ENCODE results near the gene ZXDC. TPM values are rescaled to one million over a fixed set of nuclear protein-coding genes. Genes with fewer than 3 reads are reported as not detected.

ZXDC gene
- total RNA-seq, 2 donors from 2014 or later, result 15.7 to 20.7 TPM

DNA sequence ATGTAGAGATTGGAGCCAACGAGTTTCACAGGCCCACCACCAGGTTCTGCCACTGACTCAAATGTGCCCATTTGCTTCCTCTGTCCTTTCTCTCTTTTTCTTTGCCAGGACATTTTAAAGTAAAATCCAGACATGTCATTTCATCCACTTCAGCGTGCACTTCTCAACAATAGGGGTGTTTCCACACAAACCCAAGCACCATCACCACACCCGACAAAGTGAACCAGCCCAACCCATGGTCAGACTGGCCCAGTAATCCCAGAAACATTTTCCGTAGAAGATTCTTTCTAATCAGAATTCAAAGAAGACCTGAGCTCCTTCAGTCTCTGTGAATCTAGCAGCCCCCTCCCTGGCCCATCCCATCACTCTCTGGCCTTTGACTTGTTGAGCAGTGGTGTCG lies 67.6 kb downstream of the ZXDC start:
- DNase-seq (no peak), ATAC-seq (no peak)
- intact Hi-C loops (cut with DNase I), result no loop called here

DNA sequence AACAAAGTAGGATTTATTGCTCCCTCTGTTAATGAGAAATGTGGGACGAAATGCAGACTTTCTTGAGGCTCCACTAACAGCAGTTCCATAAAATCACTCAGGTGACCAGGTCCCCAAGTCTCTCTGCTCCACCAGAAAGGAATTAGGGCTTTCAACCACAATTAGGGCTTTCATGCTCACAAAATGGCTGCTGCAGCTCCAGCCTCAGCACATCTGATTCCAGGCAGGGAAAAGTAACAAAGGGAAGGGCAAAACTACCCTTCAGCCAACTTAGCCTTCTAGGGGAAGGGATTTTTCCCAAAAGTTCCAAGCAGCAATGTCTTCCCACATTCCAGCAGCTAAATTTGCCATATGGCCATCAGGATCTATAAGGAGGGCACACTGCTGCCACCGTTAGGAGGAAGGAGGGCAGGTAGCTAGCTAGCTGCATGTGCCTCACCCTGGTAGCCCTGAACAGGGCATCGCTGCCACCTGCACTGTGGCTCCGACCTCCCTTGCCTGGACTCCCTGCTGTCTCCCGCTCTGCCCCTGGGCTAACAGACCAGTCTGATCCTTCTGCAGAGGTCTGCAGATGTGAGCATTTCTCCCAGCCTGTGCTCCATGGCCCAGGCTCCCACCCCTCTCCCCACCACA lies 68.2 kb downstream of the ZXDC start:
- no peak for DNase-seq

DNA sequence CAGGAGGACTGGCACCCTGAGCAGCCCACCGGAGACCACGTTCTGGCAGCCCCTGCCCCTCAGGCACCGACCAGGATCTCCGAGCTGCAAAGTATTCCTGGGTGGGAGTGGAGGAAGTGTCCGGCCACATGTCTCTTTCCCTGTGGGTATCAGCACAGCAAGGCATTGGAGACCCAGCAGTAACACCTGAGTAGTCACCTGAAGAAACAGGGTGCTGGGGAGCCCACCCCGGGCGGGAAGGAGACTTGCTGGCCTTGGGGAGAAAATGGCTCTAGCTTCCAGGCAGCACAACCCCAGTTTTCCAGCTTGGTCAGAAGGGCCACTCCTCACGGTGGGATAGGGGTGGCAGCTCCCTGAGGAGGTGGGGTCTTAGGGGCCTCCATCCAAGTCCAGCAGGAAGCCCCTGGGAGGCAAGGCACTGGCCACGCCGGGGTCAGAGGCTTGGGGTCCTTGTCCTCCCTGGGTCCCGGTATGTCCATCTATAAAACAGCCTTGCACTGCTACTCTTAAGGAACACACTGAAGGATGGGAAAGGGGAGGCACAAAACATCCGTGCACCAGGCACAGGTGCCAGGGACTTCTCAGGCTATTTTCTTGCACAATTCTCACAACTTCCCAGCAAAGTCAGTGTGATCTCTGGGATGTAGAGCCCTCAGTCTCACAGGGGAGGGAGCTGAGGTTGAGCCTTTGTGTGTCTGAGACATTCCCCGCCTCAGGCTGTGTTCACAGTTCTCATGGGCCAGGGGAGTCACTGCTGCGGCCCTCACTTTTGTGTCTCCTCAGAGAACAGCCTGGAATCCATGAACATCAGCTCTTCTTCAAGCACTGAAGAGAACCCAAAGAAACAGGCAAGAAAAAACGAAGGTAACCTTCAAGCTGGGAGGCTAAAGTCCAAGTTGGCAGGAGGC lies 69.0 kb downstream of the ZXDC start:
- intact Hi-C loops (cut with DNase I), result no loop called here
- ATAC-seq, result no peak
- no peak for DNase-seq

More for the DNA sequence above, 68.2 kb downstream of the ZXDC start:
- ATAC-seq, result no peak
- intact Hi-C loops (cut with DNase I), result no loop called here

DNA sequence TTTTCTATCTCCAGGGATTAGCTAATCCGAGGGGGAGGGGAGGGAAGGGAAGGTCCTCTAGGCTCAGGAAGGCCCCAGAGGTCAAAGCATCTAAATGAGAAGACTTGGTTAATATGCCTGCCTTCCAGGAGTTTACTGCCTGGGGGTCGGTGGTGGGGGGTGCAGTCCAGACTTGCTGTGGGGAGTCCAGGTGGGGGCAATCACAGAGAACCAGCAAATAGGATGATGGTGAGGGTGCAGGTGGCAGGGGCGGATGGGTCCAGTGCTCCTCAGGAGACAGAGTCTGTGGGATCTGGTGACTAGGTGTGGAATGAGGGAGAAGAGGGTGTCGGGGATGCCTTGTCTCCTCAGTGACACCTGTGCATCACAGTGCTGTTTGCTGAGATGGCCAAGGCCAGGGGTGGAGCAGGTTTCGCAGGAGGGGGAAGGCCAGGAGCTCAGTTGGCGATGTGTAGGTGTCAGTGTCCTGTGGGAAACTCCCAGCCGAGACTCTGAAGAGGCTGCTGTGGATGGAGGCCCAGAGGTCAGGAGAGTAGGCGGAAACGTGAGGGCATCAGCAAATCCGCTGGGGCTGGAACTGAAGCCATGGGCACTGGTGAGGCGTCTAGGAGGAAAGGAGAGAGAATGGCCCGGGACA lies 72.9 kb downstream of the ZXDC start:
- ATAC-seq, result no peak

DNA sequence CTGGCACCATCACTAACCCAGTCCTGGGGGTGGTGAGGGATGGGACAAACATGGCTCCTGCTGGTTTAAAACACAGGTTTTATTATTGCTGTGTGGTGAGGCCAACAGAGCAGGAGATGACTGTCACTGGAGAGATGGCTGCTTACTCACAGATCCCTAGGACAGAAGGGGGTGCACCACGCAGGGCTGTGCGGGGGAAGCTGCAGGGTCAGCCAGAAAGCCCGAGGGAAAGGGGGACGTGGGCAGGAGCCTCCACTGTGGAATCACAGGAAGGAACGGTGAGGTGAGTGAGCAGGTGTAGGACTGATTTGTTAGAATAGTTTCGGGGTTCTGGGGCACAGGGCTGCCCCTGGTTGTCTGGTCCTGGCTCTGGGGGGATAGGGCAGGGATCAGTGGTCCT lies 73.5 kb downstream of the ZXDC start:
- ATAC-seq, result no peak
- intact Hi-C loops (cut with DNase I), result no loop called here
- no peak for DNase-seq

More for the DNA sequence above, 72.9 kb downstream of the ZXDC start:
- intact Hi-C loops (cut with DNase I), result no loop called here
- DNase-seq, result no peak

DNA sequence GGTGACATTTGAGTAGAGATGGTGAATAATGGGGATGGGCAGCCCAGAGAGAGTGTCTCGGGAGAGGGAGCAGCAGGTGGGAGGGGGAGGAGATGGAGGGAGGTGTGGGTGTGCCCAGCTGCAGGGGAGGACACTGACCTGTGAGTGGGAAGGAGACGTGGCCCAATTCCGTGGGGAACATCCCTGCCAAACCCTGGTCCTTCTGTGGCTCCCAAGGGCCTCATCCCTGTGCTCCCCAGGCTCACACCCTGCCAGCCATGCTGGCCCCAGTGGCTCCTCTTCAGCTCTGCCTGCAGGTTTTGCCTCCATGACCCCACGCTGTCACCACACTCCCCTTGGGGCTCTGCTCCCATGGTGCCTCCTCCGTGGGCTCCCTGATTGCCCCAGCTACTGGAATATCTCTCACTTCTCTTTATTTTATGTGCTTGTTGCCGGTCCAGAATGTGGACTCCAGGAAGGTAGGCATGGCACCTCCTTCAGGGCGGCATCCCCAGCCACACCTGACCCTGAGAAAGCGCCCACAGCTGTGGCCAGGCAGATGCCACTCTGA lies 74.0 kb downstream of the ZXDC start:
- intact Hi-C loops (cut with DNase I), result no loop called here
- ATAC-seq (no peak), DNase-seq (no peak)

DNA sequence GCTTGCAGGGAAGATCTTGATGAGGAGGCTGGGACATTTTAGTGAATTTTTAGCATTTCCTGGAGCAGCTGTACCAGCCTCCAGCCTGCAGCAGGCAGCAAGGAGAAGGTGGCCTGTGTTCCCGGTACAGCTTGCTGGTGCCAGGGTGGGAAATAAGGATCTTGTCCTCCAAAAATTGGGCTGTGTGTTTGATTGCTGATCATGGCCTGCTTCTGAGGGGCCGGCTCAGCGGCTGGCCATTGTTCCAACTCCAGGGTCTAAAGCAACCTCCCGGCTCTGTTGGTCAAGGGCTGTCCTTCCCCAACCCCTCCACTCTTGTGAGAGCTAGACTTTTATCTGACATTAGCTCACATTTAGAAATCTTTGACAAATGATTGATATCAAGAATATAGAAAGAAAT lies 75.9 kb downstream of the ZXDC start:
- DNase-seq (no peak), ATAC-seq (no peak)
- intact Hi-C loops (cut with DNase I), result loop anchor here in 1 of 2 donors (10.0 kb wide), 1 partner anchor 265 kb away; no protein-coding TSS in a partner anchor

DNA sequence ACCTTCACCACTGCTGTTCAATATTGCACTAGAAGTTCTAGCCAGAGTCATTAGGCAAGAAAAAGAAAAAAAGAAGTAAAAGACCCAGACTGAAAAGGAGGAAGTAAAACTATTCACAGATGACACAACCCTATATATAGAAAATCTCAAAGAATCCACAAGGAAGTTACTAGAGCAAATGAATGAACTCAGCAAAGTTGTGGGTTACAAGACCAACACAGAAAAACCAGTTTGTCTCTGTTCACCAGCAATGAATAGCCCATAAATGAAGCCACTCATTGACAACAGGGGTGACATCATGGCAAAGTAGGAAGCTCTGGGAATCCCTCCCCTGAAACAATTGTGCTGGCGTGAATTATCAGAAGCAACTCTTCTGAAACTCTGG lies 76.3 kb downstream of the ZXDC start:
- ATAC-seq (peak in 1 of 2 donors; percentile 33), DNase-seq (no peak)
- intact Hi-C loops (cut with DNase I), result loop anchor here in 1 of 2 donors (10.0 kb wide), 1 partner anchor 265 kb away; no protein-coding TSS in a partner anchor

DNA sequence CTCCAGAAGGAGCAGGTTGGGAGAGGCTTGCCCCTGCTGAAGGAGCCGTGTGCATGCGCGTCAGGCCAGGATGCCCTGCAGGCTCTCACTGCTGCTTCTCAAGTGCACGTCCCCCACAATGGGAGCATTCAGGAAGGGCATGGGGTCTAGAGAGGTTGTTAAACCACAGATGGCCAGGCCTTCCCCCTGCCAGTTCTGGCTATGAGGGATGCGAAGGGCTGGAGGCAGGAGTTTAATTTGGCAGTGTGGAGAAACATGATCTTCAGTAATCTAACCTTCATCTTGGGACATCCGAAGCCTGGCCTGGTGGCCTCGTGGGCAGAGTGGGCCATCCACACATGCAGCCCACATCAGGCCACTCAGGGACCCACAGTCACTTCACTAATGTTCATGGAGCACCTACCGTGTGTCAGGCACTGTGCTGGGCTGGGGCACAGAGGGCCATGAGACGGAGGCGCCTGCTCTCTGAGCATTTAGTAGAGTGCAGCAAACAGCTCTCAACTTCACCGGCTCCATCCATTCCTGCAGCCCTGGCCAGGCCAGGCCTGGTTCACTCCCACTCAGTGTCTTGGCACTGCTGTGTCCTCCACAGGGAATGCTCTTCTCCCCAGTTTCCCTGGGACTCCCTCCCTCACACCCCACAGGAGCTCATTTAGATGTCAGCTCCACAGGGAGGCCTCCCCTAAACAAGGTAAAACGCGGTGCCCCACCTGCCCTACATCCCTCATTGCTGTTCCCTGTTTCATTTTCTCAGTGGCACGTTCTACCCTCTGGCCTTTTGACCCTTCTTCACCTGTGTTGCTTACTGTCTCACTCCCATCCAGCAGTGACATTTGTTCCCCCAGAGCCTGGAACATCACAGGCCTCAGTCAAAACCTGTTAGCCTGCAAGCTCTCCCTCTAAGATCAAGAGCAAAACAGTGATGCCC lies 77.0 kb downstream of the ZXDC start:
- DNase-seq (no peak), ATAC-seq (no peak)
- intact Hi-C loops (cut with DNase I), result loop anchor here in 1 of 2 donors (10.0 kb wide), 1 partner anchor 264 kb away; no protein-coding TSS in a partner anchor

DNA sequence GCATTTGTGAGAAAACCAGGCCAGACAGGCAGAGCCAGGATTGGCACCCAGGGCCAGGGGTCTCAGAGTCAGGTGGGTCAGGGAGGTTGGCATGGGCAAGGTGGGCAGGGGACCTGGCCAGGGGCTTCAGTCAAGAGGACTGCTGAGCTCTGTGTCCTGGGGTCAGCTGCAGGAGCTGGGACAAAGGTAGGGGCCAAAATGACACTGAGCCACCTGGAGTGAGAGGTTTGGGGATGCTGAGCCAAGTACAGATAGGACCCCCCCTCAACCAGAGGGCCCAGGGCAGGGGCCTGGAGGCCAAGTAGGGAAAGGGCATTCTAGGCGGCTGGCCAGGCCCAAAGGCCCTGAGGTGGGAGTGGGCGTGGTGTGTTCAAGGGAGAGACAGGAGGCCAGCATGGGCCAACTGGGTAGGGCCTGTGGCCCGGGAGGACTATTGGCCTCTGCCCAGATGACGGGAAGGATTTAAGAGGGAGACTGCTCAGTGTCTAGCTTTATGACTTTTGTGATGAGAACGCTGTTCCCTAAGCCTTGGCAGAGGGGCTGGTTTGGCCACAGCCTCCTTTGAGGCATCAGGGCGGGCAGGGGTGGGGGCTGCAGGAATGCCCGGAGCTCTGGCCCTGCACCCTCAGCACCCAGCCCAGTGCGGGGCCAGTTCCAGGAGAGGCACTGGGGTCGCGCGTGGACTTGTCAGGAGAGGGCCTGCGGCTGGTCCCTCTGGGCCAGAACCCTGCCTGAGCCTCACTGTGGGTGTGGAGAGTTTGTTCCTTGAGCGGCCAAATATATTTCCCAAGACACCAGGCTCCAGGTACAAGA lies 77.9 kb downstream of the ZXDC start:
- ATAC-seq (peak in 1 of 2 donors; percentile 31), DNase-seq (no peak)
- intact Hi-C loops (cut with DNase I), result loop anchor here in 1 of 2 donors (10.0 kb wide), 1 partner anchor 263 kb away; no protein-coding TSS in a partner anchor

DNA sequence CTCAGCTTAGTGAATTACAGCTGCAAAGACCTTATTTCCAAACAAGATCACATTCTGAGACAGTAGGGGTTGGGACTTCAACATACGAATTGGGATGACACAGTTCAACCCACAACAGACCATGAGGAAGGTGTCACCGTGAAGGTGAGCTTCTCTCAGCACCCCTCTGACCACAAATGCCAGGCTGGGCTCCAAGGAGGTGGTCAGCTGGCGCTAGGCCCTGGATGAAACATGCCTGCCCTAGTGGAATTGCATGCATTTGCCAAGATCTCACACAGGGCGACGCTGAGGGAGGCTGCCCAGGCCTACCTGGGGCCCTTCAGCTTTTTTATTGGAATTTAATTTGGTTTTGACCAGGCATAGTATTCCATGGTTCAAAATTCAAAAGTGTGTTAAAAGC lies 79.2 kb downstream of the ZXDC start:
- ATAC-seq (no peak), DNase-seq (no peak)
- intact Hi-C loops (cut with DNase I), result loop anchor here in 1 of 2 donors (10.0 kb wide), 1 partner anchor 262 kb away; no protein-coding TSS in a partner anchor

DNA sequence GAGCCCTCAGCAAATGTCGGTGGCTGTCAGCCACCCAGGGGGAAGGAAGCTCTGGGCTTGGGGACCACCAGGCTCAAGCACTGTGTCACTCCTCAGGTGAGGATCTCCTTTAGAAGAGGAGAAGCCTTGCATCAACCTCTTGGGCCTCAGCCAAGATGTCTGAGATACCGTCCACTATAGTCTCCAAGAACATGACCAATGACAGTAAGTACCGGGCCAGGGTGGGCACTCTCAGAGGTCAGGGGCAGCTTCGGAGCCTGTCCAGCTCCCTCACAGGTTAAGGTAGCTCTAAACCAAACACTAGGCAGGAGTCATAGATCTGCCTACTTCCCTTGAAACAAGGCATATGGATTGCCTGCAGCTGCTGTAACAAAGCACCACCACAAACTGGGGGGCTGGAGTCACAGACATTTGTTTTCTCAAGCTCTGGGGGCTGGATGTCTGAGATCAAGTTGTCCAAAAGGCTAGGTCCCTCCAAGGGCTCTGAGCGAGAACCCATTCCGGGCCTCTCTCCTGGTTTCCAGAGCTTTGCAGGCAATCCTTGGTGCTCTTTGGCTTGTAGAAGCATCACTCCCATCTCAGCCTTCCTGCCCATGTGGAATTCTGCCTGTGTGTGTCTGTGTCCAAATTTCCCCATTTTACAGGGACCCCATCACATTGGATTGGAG lies 79.7 kb downstream of the ZXDC start:
- ATAC-seq, result no peak
- intact Hi-C loops (cut with DNase I), result loop anchor here in 1 of 2 donors (10.0 kb wide), 1 partner anchor 261 kb away; no protein-coding TSS in a partner anchor
- no peak for DNase-seq

DNA sequence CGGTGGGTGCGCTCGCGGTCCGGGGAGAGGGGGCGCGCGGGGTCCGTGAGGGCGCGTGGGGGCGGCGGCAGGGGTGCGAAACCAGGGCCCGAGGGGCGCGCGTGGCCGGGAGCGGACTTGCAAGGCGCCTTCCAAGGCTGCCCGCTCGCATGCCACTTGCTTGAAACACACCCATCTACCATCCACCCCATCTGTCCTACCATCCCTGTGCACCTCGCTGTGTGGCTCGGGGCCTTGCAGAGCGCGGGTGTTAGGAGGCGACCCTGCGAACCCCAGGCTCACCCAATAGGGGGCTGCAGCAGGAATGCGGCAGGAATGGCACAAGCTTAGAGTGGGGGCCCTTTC lies 80.7 kb downstream of the ZXDC start:
- ATAC-seq (peak; percentile 14 to 21), DNase-seq (no peak)
- intact Hi-C loops (cut with DNase I), result loop anchor here (5.0 to 10.0 kb wide), 2 partner anchors 260 to 263 kb away; no protein-coding TSS in a partner anchor

DNA sequence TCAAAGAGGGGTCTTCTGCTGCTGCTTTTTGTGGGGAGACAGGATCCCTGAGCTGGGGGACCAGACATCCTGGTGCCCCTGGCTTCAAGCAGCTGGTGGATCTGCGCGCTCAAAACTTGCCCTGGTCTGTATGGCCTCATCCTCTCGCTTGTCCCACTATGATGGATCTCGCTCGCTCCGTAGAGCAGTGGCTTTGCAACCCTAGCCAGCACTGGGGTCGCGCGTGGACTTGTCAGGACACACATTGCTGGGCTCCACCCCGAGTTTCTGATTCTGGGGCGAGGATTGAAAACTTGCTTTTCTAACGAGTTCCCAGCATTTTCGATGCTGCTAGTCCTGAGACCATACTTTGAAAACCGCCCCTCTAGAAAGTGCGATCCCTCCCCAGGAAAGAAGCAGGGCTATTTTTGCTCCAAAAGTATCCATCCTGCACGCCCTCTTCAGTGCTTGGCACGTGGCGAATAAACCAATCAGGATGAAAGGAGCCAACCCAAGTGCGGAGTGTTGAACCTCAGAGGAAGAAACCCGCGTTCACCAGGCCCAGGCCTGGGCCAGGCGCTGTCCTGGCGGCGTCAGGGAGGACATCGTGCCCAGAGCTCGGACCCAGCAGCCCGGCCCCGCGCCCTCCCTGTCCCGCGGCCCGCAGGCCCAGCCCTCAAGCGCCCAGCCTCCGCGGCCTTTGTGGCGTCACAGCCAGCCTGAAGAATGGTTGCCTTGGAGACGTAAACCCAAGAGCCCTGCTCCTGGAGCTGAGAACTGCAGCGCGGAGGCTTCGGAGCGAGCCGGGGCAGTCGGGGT lies 81.3 kb downstream of the ZXDC start, which contains the start of gene CFAP100:
CFAP100 (plus strand) TSS at position 731 of the 798 bp plus-strand sequence. CDS start 1,092 bp downstream, outside the sequence.
- intact Hi-C loops (cut with DNase I), result loop anchor here (5.0 to 10.0 kb wide), 2 partner anchors 260 to 262 kb away; no protein-coding TSS in a partner anchor
- DNase-seq (peak; percentile 51), ATAC-seq (peak; percentile 67 to 71)

DNA sequence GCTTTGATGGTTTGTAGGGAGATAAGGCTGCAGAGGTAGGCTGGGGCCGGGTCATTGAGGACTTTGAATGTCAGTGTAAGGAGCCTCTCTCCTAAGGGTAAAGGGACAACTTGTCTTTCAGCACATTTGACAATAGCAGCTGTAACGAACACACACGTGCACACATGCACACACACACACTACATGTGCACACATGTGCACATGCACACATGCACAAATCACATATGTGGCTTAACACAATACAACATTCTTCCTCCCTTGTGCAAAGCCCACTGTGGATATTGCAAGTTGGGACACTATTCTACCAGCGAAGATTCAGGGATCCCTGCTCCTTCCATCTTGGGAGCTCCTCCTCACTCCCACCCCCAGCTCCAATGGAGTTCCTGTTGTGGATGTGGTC lies 82.1 kb downstream of the ZXDC start:
- ATAC-seq, result no peak
- no peak for DNase-seq
- intact Hi-C loops (cut with DNase I), result loop anchor here (5.0 to 10.0 kb wide), 2 partner anchors 259 to 261 kb away; no protein-coding TSS in a partner anchor

DNA sequence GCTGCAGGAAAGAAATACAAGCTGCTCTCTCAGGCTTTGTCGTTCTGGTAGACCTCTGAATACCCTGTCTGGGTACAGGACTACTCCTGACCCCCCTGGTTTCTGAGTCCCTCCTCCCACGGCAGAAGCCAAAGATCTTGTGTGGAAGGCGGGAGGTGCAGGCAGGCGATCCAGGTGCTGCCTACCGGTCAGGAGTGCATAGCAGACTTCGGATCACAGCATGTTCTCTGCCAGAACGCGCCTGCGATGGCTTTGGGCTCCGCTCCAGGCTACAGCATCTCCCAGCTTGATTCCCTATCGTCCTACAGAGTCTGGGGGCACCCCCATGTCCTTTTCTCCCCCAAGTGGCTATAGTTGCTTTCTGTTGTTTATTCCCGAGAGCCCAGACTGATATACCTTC lies 83.4 kb downstream of the ZXDC start:
- no peak for DNase-seq
- no peak for ATAC-seq
- intact Hi-C loops (cut with DNase I), result loop anchor here (5.0 to 10.0 kb wide), 2 partner anchors 257 to 260 kb away; no protein-coding TSS in a partner anchor
